Measurements from ENCODE around the gene MYO1G.

The MYO1G gene

GRCh38 chr7:44973610-44974401 lies 5.0 kb downstream of the MYO1G start:
- TF ChIP-seq CTCF (conservative IDR thresholded peaks at IDR 0.05; ENCODE audit: low read length) = peak; percentile 61
- DNase-seq (ENCODE audit: low read depth) = no peak
- H3K4me3 ChIP-seq (ENCODE audit: low read length) = no peak overlapping the region

GRCh38 chr7:44972562-44972961 lies 6.3 kb downstream of the MYO1G start:
- DNase-seq (ENCODE audit: low read depth) = no peak
- no peak overlapping the region for H3K4me3 ChIP-seq (ENCODE audit: low read length)
- TF ChIP-seq CTCF (conservative IDR thresholded peaks at IDR 0.05; ENCODE audit: low read length) = no peak

GRCh38 chr7:44971902-44972441 lies 6.8 kb downstream of the MYO1G start:
- no peak overlapping the region for H3K4me3 ChIP-seq (ENCODE audit: low read length)
- DNase-seq (ENCODE audit: low read depth) = no peak
- TF ChIP-seq CTCF (conservative IDR thresholded peaks at IDR 0.05; ENCODE audit: low read length) = no peak

GRCh38 chr7:44971188-44971901 lies 7.5 kb downstream of the MYO1G start:
- H3K4me3 ChIP-seq (ENCODE audit: low read length) = no peak overlapping the region
- DNase-seq (ENCODE audit: low read depth) = no peak
- TF ChIP-seq CTCF (conservative IDR thresholded peaks at IDR 0.05; ENCODE audit: low read length) = no peak

- DNase-seq (ENCODE audit: low read depth) = no peak
- TF ChIP-seq CTCF (conservative IDR thresholded peaks at IDR 0.05; ENCODE audit: low read length) = no peak
Measured at GRCh38 chr7:44970523-44971051, 8.2 kb downstream of the MYO1G start.

GRCh38 chr7:44969701-44970522 lies 8.9 kb downstream of the MYO1G start:
- DNase-seq (ENCODE audit: low read depth) = no peak
- no peak for TF ChIP-seq CTCF (conservative IDR thresholded peaks at IDR 0.05; ENCODE audit: low read length)

More at GRCh38 chr7:44970523-44971051, 8.2 kb downstream of the MYO1G start:
- no peak overlapping the region for H3K4me3 ChIP-seq (ENCODE audit: low read length)

More at GRCh38 chr7:44969701-44970522, 8.9 kb downstream of the MYO1G start:
- no peak overlapping the region for H3K4me3 ChIP-seq (ENCODE audit: low read length)

All from AG10803 (cell line).